Endothelial cell of umbilical vein (primary cell): ENCODE data around the gene ST6GALNAC3. TPM values are rescaled to one million over a fixed set of nuclear protein-coding genes. Genes with fewer than 3 reads are reported as not detected.
A peak's percentile ranks its signal among the peaks of the same experiment; 100 is the strongest.

Experiments used
- BruUV-seq: library from RNA; stranded (reverse); fragments of 400-500 nt; replicated peaks from 2 replicates; lab custom pipeline; 2021; lab: Mats Ljungman, UMichigan
- CTCF ChIA-PET: fragments of 300-600, 350-600 bp; sonication (Branson Sonifier 250); formaldehyde crosslinking; loops from one replicate; lab custom pipeline; 2021; ENCODE audit warnings: antibody characterized with exemption, inconsistent platforms; lab: Charles Lee
- POLR2A ChIA-PET: fragments of 300-600, 350-600 bp; sonication (Branson Sonifier 250); formaldehyde crosslinking; loops from one replicate; lab custom pipeline; 2021; ENCODE audit warnings: antibody characterized with exemption, inconsistent platforms; lab: Charles Lee
- DNase-seq: peaks from one replicate; pipeline ENCODE4 v3.0.0-alpha.2; 2011; ENCODE audit warnings: low read depth, low spot score
- FAIRE-seq: peaks from 2 replicates; lab custom pipeline; 2011; peaks lifted over from hg19 to GRCh38; lab: Jason Lieb, UNC
- H2AFZ ChIP-seq: 2 replicates; pipeline ENCODE4 v1.6.0; 2012; ENCODE audit warnings: low read depth, low read length, control low read depth, inconsistent platforms
- H3K27ac ChIP-seq: 2 replicates; pipeline ENCODE4 v1.5.1; 2011; ENCODE audit warnings: low read depth, mild to moderate bottlenecking, control low read depth, low read length, moderate library complexity; ENCODE audit not compliant: insufficient read depth
- H3K27me3 ChIP-seq, 2 experiments: 2 replicates each; pipeline versions ENCODE4 v1.6.0 to v1.6.1; 2011; ENCODE audit warnings: low read length in 2 of 2, mixed read lengths in 1 of 2; ENCODE audit not compliant: control insufficient read depth in 2 of 2, insufficient read depth in 2 of 2
- H3K36me3 ChIP-seq, 2 experiments: 2 replicates in 1 of 2; 3 replicates in 1 of 2; pipeline ENCODE4 v1.5.1; 2011; ENCODE audit warnings: low read length in 2 of 2, mild to moderate bottlenecking in 1 of 2, moderate library complexity in 1 of 2; ENCODE audit not compliant: control insufficient read depth in 2 of 2, insufficient read depth in 2 of 2; ENCODE audit errors: extremely low read depth in 1 of 2
- H3K4me1 ChIP-seq: 3 replicates; pipeline ENCODE4 v1.5.1; 2011; ENCODE audit warnings: mild to moderate bottlenecking, low read length; ENCODE audit not compliant: control insufficient read depth, insufficient read depth; ENCODE audit errors: extremely low read depth
- H3K4me2 ChIP-seq: 2 replicates; pipeline ENCODE4 v1.6.1; 2011; ENCODE audit warnings: low read length, control low read depth, mixed read lengths; ENCODE audit not compliant: insufficient read depth
- H3K4me3 ChIP-seq, 3 experiments: fragments of 200-600 bp in 1 of 3; sonication (generic), shearing (Covaris generic) in 1 of 3; replicated peaks in 1 of 3; 2 replicates each; pipeline ENCODE4 v1.5.1; 2011 to 2016; ENCODE audit warnings: control low read depth in 3 of 3, low read length in 3 of 3, mild to moderate bottlenecking in 2 of 3, inconsistent platforms in 1 of 3, low read depth in 1 of 3, moderate library complexity in 1 of 3; ENCODE audit not compliant: insufficient read depth in 1 of 3
- H3K79me2 ChIP-seq: 2 replicates; pipeline ENCODE4 v1.6.0; 2012; ENCODE audit warnings: low read length, inconsistent platforms; ENCODE audit not compliant: control insufficient read depth, insufficient read depth
- H3K9ac ChIP-seq: replicated peaks from 2 replicates; pipeline ENCODE3; 2011; ENCODE audit warnings: low read length, control low read depth; ENCODE audit not compliant: insufficient read depth; ENCODE audit errors: extremely low read depth
- H3K9me1 ChIP-seq: replicated peaks from 3 replicates; pipeline ENCODE4 v1.6.0; 2011; ENCODE audit warnings: mild to moderate bottlenecking, low read length; ENCODE audit not compliant: control insufficient read depth, insufficient read depth; ENCODE audit errors: extremely low read depth
- H3K9me3 ChIP-seq: replicated peaks from 2 replicates; pipeline ENCODE4 v1.5.1; 2012; ENCODE audit warnings: low read length, inconsistent platforms; ENCODE audit not compliant: control insufficient read depth, insufficient read depth
- H4K20me1 ChIP-seq: replicated peaks from 2 replicates; pipeline ENCODE3; 2011; ENCODE audit warnings: mild to moderate bottlenecking, low read length; ENCODE audit not compliant: control insufficient read depth, insufficient read depth; ENCODE audit errors: extremely low read depth
- EZH2 ChIP-seq: IDR thresholded peaks from 2 replicates; pipeline ENCODE4 v1.6.1; 2012; ENCODE audit warnings: borderline replicate concordance, low read depth, mild to moderate bottlenecking, moderate library complexity, low read length, inconsistent platforms; ENCODE audit not compliant: severe bottlenecking
- FOS ChIP-seq: IDR thresholded peaks from 2 replicates; pipeline ENCODE4 v1.6.1; 2011; ENCODE audit warnings: mild to moderate bottlenecking, low read length, moderate library complexity, borderline replicate concordance; ENCODE audit not compliant: insufficient read depth
- GATA2 ChIP-seq: IDR thresholded peaks from 2 replicates; pipeline ENCODE4 v1.7.0; 2011; ENCODE audit warnings: low read depth, mild to moderate bottlenecking, moderate library complexity, mixed read lengths, low read length; ENCODE audit not compliant: insufficient read length, insufficient read depth
- JUN ChIP-seq: IDR thresholded peaks from 2 replicates; pipeline ENCODE4 v1.6.1; 2011; ENCODE audit warnings: borderline replicate concordance, low read depth; ENCODE audit not compliant: insufficient read length, insufficient read depth
- MAX ChIP-seq: IDR thresholded peaks from 2 replicates; pipeline ENCODE4 v1.6.1; 2011; ENCODE audit not compliant: insufficient read depth, insufficient read length
- MYC ChIP-seq: IDR thresholded peaks from one replicate; pipeline ENCODE4 v1.6.1; 2011; ENCODE audit warnings: mild to moderate bottlenecking, low read depth, low read length
- POLR2A ChIP-seq: IDR thresholded peaks from 2 replicates; pipeline ENCODE4 v1.6.1; 2012; ENCODE audit warnings: low read depth, mild to moderate bottlenecking, control low read depth, low read length
- POLR2AphosphoS5 ChIP-seq: IDR thresholded peaks from 2 replicates; pipeline ENCODE4 v1.6.1; 2012; ENCODE audit warnings: low read depth, mild to moderate bottlenecking, control low read depth, low read length, moderate library complexity; ENCODE audit not compliant: insufficient read depth
- dilution Hi-C: fragments of 300-500 bp; cut with MboI; formaldehyde crosslinking; loops from one replicate; pipeline ENCODE4 v1.15.0; 2019; ENCODE audit warnings: low sequenced_read_pairs; ENCODE audit not compliant: extremely low pct_ligation_motif_present
- intact Hi-C: fragments of 100-400 bp; cut with micrococcal nuclease; formaldehyde crosslinking; loops from one replicate; pipeline ENCODE4 v1.10.0; 2022
- polyA plus RNA-seq, 4 experiments: library from polyadenylated mRNA; depleted of rRNA in 3 of 4; stranded (reverse) in 3 of 4; unstranded in 1 of 4; fragments of >200 nt; gene quantifications; 2 replicates each; pipeline versions ENCODE4 v1.2.1 to v1.2.3, GENCODE V29; 2011 to 2012; ENCODE audit warnings: missing spikeins in 1 of 4
- total RNA-seq: library from RNA; stranded (reverse); gene quantifications from 2 replicates; pipeline ENCODE4 v1.2.3, GENCODE V29; 2021
- TF ChIP-seq, protein P1 (sequence below), 2 donors: IDR thresholded peaks; 1 replicate in 1 of 2; 2 replicates in 1 of 2; pipeline ENCODE4 v1.5.1; 2011; ENCODE audit warnings: low read length in 2 of 2, mild to moderate bottlenecking in 2 of 2, moderate library complexity in 2 of 2, control low read depth in 1 of 2, inconsistent platforms in 1 of 2, low read depth in 1 of 2; ENCODE audit not compliant: insufficient read depth in 1 of 2; ENCODE audit errors: extremely low read depth in 1 of 2

The ST6GALNAC3 gene
- total and polyA plus RNA-seq, 2 donors (not counting 3 experiments of a cell fraction or from before 2014, with no cell fraction given) = 7.6 to 48.3 TPM

GRCh38 chr1:76254104-76255030 is 179.8 kb downstream of the ST6GALNAC3 start:
- Histone ChIP-seq H3K9me1 (no peaks in the 10 kb centered on the region), H3K4me1 (peaks cover 26% of the 10 kb centered on the region), H3K4me3 (peak overlapping the region in 1 of 3 experiments; percentile 33), H3K9ac (peak overlapping the region; percentile 51), H4K20me1 (no peaks in the 10 kb centered on the region), H2AFZ (peak overlapping the region; percentile 67), H3K27me3 (no peaks in the 10 kb centered on the region), H3K27ac (peak overlapping the region; percentile 89), H3K9me3 (no peaks in the 10 kb centered on the region), H3K4me2 (peak overlapping the region; percentile 86), H3K79me2 (no peaks in the 10 kb centered on the region), H3K36me3 (no peaks in the 10 kb centered on the region)
- intact Hi-C loops = loop anchor here (1.0 to 2.0 kb wide), 2 partner anchors 14 to 100 kb away; no protein-coding TSS in a partner anchor
- TSS peak; percentile 96 for BruUV-seq
- POLR2A ChIA-PET = no interaction called here
- TF ChIP-seq, protein P1, sequence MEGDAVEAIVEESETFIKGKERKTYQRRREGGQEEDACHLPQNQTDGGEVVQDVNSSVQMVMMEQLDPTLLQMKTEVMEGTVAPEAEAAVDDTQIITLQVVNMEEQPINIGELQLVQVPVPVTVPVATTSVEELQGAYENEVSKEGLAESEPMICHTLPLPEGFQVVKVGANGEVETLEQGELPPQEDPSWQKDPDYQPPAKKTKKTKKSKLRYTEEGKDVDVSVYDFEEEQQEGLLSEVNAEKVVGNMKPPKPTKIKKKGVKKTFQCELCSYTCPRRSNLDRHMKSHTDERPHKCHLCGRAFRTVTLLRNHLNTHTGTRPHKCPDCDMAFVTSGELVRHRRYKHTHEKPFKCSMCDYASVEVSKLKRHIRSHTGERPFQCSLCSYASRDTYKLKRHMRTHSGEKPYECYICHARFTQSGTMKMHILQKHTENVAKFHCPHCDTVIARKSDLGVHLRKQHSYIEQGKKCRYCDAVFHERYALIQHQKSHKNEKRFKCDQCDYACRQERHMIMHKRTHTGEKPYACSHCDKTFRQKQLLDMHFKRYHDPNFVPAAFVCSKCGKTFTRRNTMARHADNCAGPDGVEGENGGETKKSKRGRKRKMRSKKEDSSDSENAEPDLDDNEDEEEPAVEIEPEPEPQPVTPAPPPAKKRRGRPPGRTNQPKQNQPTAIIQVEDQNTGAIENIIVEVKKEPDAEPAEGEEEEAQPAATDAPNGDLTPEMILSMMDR (IDR thresholded peaks at IDR 0.05; ENCODE audit: extremely low read depth in 1 of 2, insufficient read depth in 1 of 2, low read depth in 1 of 2, low read length in 2 of 2) = no peak
- no peak for TF ChIP-seq MAX
- TF ChIP-seq FOS = peak; percentile 93
- no peak for TF ChIP-seq EZH2
- TF ChIP-seq GATA2 = no peak
- TF ChIP-seq POLR2AphosphoS5 = peak; percentile 58
- TF ChIP-seq POLR2A = no peak
- no peak for TF ChIP-seq MYC
- peak; percentile 100 for TF ChIP-seq JUN
- CTCF ChIA-PET = interaction anchor here (0.8 to 1.9 kb wide), 11 partner anchors 9 to 219 kb away, joined by 3 to 7 read pairs (median 3); no protein-coding TSS in a partner anchor
- FAIRE-seq = peak; percentile 85
- DNase-seq = peak; percentile 99
- dilution Hi-C loops = no loop called here
